CD8-positive, alpha-beta memory T cell (primary cell): Measurements from ENCODE around the gene ASB12. TPM values are rescaled to one million over a fixed set of nuclear protein-coding genes. Genes with fewer than 3 reads are reported as not detected.

Experiments used
- CTCF ChIA-PET: fragments of 350-600 bp; sonication (Branson Sonifier 250); formaldehyde crosslinking; loops from one replicate; lab custom pipeline; 2021; ENCODE audit warnings: antibody characterized with exemption; lab: Charles Lee
- POLR2A ChIA-PET: fragments of 350-600 bp; sonication (Branson Sonifier 250); formaldehyde crosslinking; loops from one replicate; lab custom pipeline; 2021; ENCODE audit warnings: antibody characterized with exemption; lab: Charles Lee
- DNase-seq, 5 donors: peaks; one replicate each; pipeline versions ENCODE4 v3.0.0 to v3.0.0-alpha.2; 2020 to 2022; ENCODE audit warnings: mixed read lengths in 1 of 5
- H3K27ac ChIP-seq: one replicate; pipeline ENCODE4 v1.7.0; 2013; ENCODE audit warnings: low read depth, mild to moderate bottlenecking, low read length, moderate library complexity
- H3K27me3 ChIP-seq: 2 replicates; pipeline ENCODE4 v1.7.0; 2013; ENCODE audit warnings: low read length, mild to moderate bottlenecking; ENCODE audit not compliant: insufficient read depth, poor library complexity, severe bottlenecking
- H3K36me3 ChIP-seq: 2 replicates; pipeline ENCODE4 v1.7.0; 2013; ENCODE audit warnings: mild to moderate bottlenecking, low read length, moderate library complexity; ENCODE audit not compliant: insufficient read depth
- H3K4me1 ChIP-seq: 2 replicates; pipeline ENCODE4 v1.7.0; 2013; ENCODE audit warnings: mild to moderate bottlenecking, low read length, moderate library complexity; ENCODE audit not compliant: insufficient read depth
- H3K4me3 ChIP-seq: 2 replicates; pipeline ENCODE4 v1.7.0; 2013; ENCODE audit warnings: mild to moderate bottlenecking, low read length
- H3K9me3 ChIP-seq: 2 replicates; pipeline ENCODE4 v1.7.0; 2013; ENCODE audit warnings: mild to moderate bottlenecking, low read length
- H3K27ac Mint-ChIP-seq, 8 donors: one replicate each; pipeline ENCODE4 v1.8.0; 2020 to 2021; ENCODE audit warnings: mixed read lengths in 8 of 8, mild to moderate bottlenecking in 6 of 8, inconsistent platforms in 3 of 8, moderate library complexity in 3 of 8
- H3K27me3 Mint-ChIP-seq, 2 donors: one replicate each; pipeline ENCODE4 v1.8.0; 2020 to 2021; ENCODE audit warnings: mixed read lengths in 2 of 2, mild to moderate bottlenecking in 1 of 2, moderate library complexity in 1 of 2
- H3K36me3 Mint-ChIP-seq, 3 donors: one replicate each; pipeline ENCODE4 v1.8.0; 2020 to 2021; ENCODE audit warnings: mixed read lengths in 3 of 3, inconsistent platforms in 1 of 3, mild to moderate bottlenecking in 1 of 3
- H3K4me1 Mint-ChIP-seq, 3 donors: one replicate each; pipeline ENCODE4 v1.8.0; 2020 to 2021; ENCODE audit warnings: mixed read lengths in 3 of 3, inconsistent platforms in 1 of 3, mild to moderate bottlenecking in 1 of 3
- H3K4me3 Mint-ChIP-seq, 7 donors: one replicate each; pipeline ENCODE4 v1.8.0; 2020 to 2021; ENCODE audit warnings: mixed read lengths in 7 of 7, mild to moderate bottlenecking in 6 of 7, moderate library complexity in 4 of 7, inconsistent platforms in 2 of 7
- H3K9me3 Mint-ChIP-seq, 5 donors: one replicate each; pipeline ENCODE4 v1.8.0; 2020 to 2022; ENCODE audit warnings: mixed read lengths in 5 of 5, mild to moderate bottlenecking in 3 of 5, moderate library complexity in 2 of 5, inconsistent platforms in 1 of 5
- polyA plus RNA-seq: library from polyadenylated mRNA; unstranded; fragments of 300-500 nt; fragmentation: Illumina TruSeq; gene quantifications from one replicate; pipeline ENCODE4 v1.2.3, GENCODE V29; 2021
- total RNA-seq, 2 experiments: library from RNA; stranded (reverse); gene quantifications; one replicate each; pipeline ENCODE4 v1.2.3, GENCODE V29; 2021

ASB12 gene
- total and polyA plus RNA-seq, 3 experiments from 2014 or later, result not detected

DNA sequence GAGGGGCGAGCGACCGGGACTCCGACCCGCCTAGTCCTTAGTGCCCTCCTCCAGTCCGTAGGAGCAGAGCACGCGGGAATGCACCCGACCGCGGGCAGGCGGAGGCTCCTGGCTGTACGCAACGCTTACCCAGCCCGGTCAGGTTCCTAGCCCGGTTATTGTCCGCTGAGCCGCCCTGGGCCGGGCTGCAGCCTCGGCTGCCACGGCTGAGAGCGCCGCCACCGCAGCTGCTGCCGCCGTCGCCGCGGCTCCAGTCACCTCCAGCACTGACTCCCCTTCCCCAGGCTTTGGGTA lies 25.0 kb downstream of the ASB12 start, which contains the start of gene AMER1:
AMER1 (minus strand) TSS at position 268 of the 294 bp plus-strand sequence. CDS start 12,422 bp downstream, outside the sequence.
- Histone ChIP-seq H3K4me3 (peak within 1 kb of the TSS; percentile 74), H3K4me1 (peaks cover 7% of the 10 kb centered on the region), H3K27ac (peak within 1 kb of the TSS; percentile 79), H3K27me3 (no peaks in the 10 kb centered on the region), H3K9me3 (no peaks in the 10 kb centered on the region), H3K36me3 (no peaks in the 10 kb centered on the region)
- peaks cover 0 to 4% of the 10 kb centered on the region in 2 donors for H3K27me3 Mint-ChIP-seq
- peaks cover 0 to 3% (median 0%) of the 10 kb centered on the region in 3 donors for H3K36me3 Mint-ChIP-seq
- peak within 1 kb of the TSS; percentile 90 to 98 (median 92) for H3K4me3 Mint-ChIP-seq
- no peak for DNase-seq
- CTCF ChIA-PET, result no interaction called here
- peaks cover 6 to 29% (median 16%) of the 10 kb centered on the region in 3 donors for H3K4me1 Mint-ChIP-seq
- H3K27ac Mint-ChIP-seq, result peak within 1 kb of the TSS; percentile 89 to 98 (median 94)
- POLR2A ChIA-PET, result no interaction called here
- H3K9me3 Mint-ChIP-seq, result no peaks in the 10 kb centered on the region

DNA sequence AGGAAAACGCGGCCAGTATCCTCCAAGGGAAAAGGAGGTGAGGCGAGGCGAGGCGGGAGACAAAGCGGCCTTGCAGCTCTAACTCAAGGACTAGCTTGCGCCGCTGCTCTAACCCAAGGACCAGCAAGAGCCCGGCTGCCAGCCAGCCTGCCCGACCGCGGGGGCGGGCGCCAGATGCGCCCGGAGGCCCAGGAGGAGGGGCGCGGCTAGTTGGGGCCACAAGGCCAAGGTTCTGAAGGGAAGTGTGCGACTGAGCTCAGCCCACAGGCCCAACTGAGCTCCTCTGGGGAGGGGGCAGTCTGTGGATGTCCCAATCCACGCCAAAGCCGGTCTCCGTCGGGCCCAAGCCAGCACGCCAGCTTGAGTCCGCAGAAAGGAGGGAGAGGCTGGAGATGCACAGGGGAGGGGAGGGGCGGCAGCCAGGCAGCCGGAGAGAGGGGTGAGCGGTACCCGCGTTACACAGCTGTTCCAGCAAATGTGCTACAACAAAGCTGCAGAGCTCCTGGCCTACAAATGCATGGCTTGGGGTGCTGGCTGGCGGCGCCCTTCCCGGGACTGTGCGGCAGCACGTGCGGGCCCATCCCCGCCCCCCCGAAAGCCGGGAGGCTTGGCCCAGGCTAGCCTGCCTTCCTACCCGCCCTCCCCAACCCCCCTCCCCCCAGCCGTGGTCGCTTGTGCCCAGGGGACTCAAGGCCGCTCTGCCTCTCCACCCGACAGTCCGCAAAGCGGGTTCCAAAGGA lies 25.5 kb downstream of the ASB12 start:
- no peaks in the 10 kb centered on the region for H3K9me3 Mint-ChIP-seq
- peaks cover 7% of the 10 kb centered on the region for H3K4me1 ChIP-seq
- H3K27me3 Mint-ChIP-seq, result peaks cover 0 to 4% of the 10 kb centered on the region in 2 donors
- peak overlapping the region in 3 of 8 donors; percentile 3 to 78 (median 17) for H3K27ac Mint-ChIP-seq
- CTCF ChIA-PET, result no interaction called here
- H3K9me3 ChIP-seq, result no peaks in the 10 kb centered on the region
- POLR2A ChIA-PET, result no interaction called here
- no peaks in the 10 kb centered on the region for H3K27me3 ChIP-seq
- peak overlapping the region; percentile 74 for H3K4me3 ChIP-seq
- H3K4me3 Mint-ChIP-seq, result peak overlapping the region; percentile 78 to 98 (median 91)
- DNase-seq, result peak in 3 of 5 donors; percentile 2 to 23 (median 10)
- no peak overlapping the region for H3K27ac ChIP-seq
- peaks cover 6 to 29% (median 16%) of the 10 kb centered on the region in 3 donors for H3K4me1 Mint-ChIP-seq
- no peaks in the 10 kb centered on the region for H3K36me3 ChIP-seq
- peaks cover 0 to 3% (median 0%) of the 10 kb centered on the region in 3 donors for H3K36me3 Mint-ChIP-seq

DNA sequence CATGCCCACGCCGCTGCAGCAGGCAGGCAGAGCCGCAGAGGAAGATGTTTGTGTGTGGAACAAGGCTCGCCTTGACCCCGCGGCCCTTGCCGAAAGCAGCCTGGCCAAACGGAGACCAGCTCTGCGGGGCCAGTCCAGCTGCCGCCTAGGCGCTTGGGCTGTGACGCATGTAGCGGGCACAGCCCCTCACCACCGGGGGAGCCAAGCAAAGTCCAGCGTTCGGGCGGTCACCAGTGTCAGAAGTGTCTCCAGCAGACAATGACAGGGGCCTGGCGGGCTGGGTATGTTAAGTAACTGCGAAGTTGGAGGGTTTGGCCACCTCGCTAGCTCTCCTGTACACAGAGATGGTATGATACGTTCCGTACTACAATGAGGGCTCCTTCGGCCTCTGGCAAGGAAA lies 26.2 kb downstream of the ASB12 start:
- CTCF ChIA-PET, result no interaction called here
- Histone ChIP-seq H3K4me3 (peak overlapping the region; percentile 41), H3K9me3 (no peaks in the 10 kb centered on the region), H3K27me3 (no peaks in the 10 kb centered on the region), H3K36me3 (no peaks in the 10 kb centered on the region), H3K4me1 (peaks cover 7% of the 10 kb centered on the region), H3K27ac (no peak overlapping the region)
- H3K36me3 Mint-ChIP-seq, result peaks cover 0 to 3% (median 0%) of the 10 kb centered on the region in 3 donors
- DNase-seq, result no peak
- POLR2A ChIA-PET, result no interaction called here
- peaks cover 6 to 34% (median 16%) of the 10 kb centered on the region in 3 donors for H3K4me1 Mint-ChIP-seq
- H3K9me3 Mint-ChIP-seq, result no peaks in the 10 kb centered on the region
- peak overlapping the region; percentile 67 to 84 (median 78) for H3K4me3 Mint-ChIP-seq
- H3K27ac Mint-ChIP-seq, result peak overlapping the region in 3 of 8 donors; percentile 3 to 78 (median 17)
- peaks cover 0 to 4% of the 10 kb centered on the region in 2 donors for H3K27me3 Mint-ChIP-seq

DNA sequence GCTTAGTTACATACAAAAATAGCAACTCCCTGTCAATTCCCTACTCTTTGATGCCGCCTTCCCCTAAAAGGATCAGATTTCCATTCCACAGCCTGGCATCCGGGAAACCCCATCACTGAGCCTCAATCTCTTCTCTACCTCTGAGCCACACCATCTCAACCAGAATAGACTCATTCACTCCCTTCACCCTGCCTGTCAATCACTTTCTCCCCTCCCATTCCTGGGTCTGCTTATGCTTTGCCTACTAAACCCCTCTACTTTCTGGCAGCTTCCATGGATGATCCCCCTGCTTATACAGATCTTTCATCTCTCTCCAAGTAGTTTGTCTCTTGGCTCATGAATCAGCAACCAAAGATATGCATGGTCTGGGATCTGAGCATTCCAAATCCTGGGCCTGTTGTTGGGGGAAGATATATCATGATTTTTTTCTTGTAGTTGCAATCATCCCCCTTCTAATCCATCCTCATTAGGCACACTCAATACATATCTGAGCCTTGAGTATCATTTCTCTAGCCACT lies 27.5 kb downstream of the ASB12 start:
- Histone ChIP-seq H3K27ac (no peak overlapping the region), H3K9me3 (no peaks in the 10 kb centered on the region), H3K4me1 (peaks cover 7% of the 10 kb centered on the region), H3K36me3 (no peaks in the 10 kb centered on the region), H3K27me3 (no peaks in the 10 kb centered on the region), H3K4me3 (no peak overlapping the region)
- ChIA-PET POLR2A (no interaction called here), CTCF (no interaction called here)
- H3K9me3 Mint-ChIP-seq, result no peaks in the 10 kb centered on the region
- H3K36me3 Mint-ChIP-seq, result peaks cover 0 to 3% (median 0%) of the 10 kb centered on the region in 3 donors
- no peak for DNase-seq
- H3K27me3 Mint-ChIP-seq, result peaks cover 0 to 4% of the 10 kb centered on the region in 2 donors
- peak overlapping the region in 2 of 8 donors; percentile 24 to 36 for H3K27ac Mint-ChIP-seq
- peaks cover 6 to 41% (median 16%) of the 10 kb centered on the region in 3 donors for H3K4me1 Mint-ChIP-seq
- peak overlapping the region in 3 of 7 donors; percentile 6 to 84 (median 51) for H3K4me3 Mint-ChIP-seq

DNA sequence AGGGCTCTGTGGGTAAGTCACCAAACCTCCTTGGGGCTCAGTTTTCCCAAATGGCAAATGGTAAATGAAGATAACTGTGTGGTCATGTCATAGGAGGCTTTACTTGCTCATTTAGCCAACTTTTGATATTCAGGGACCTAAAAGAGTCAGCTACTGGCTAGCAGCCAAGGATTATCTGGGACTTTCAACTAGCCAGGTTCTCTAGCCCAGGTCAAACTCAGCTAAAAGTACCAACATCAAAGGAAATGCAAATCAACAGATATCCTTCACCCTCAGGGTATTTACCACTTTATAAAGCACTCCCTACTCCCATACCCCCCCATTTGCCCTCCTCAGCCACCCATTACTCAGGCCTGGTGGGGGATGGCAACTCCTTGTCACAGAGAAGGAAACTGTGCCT lies 32.4 kb downstream of the ASB12 start:
- POLR2A ChIA-PET, result no interaction called here
- no peak for DNase-seq

DNA sequence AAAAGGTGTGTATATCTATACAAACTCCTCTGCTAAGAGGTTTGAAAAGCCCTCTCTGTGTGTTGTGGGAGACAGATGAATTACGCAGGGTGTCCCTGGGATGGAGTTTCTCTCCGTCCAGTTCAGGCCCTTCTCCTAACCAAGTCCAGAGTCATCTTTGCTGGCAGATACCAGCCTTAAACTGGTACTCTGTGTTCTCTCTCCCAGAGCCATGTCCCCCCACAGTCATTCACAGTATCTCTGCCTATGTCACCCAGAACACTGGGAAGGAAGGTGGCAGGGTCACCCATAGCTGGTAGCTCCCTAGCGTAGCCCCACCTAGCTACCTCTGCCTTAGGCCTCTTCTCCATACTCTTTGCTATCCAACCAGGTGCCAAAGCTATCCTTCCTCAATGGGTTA lies 33.8 kb downstream of the ASB12 start:
- no peak overlapping the region for H3K27ac Mint-ChIP-seq
- no peaks in the 10 kb centered on the region for H3K4me1 ChIP-seq
- no peaks in the 10 kb centered on the region for H3K9me3 Mint-ChIP-seq
- H3K27me3 ChIP-seq, result no peaks in the 10 kb centered on the region
- H3K4me1 Mint-ChIP-seq, result peaks cover 4 to 12% (median 5%) of the 10 kb centered on the region in 3 donors
- H3K4me3 Mint-ChIP-seq, result no peak overlapping the region
- no peaks in the 10 kb centered on the region for H3K9me3 ChIP-seq
- H3K4me3 ChIP-seq, result no peak overlapping the region
- H3K27me3 Mint-ChIP-seq, result no peaks in the 10 kb centered on the region
- H3K27ac ChIP-seq, result no peak overlapping the region
- ChIA-PET CTCF (no interaction called here), POLR2A (no interaction called here)
- H3K36me3 Mint-ChIP-seq, result peaks cover 2 to 14% (median 6%) of the 10 kb centered on the region in 3 donors
- no peaks in the 10 kb centered on the region for H3K36me3 ChIP-seq
- DNase-seq, result no peak

More for the DNA sequence above, 32.4 kb downstream of the ASB12 start:
- H3K36me3 Mint-ChIP-seq, result peaks cover 0 to 4% (median 0%) of the 10 kb centered on the region in 3 donors
- no peaks in the 10 kb centered on the region for H3K9me3 Mint-ChIP-seq
- CTCF ChIA-PET, result no interaction called here
- H3K36me3 ChIP-seq, result no peaks in the 10 kb centered on the region
- peaks cover 0 to 4% of the 10 kb centered on the region in 2 donors for H3K27me3 Mint-ChIP-seq
- no peaks in the 10 kb centered on the region for H3K27me3 ChIP-seq
- H3K4me3 Mint-ChIP-seq, result no peak overlapping the region
- peak overlapping the region in 1 of 8 donors; percentile 2 for H3K27ac Mint-ChIP-seq
- H3K9me3 ChIP-seq, result no peaks in the 10 kb centered on the region
- H3K4me1 Mint-ChIP-seq, result peaks cover 6 to 18% (median 8%) of the 10 kb centered on the region in 3 donors
- H3K4me1 ChIP-seq, result no peaks in the 10 kb centered on the region
- H3K4me3 ChIP-seq, result no peak overlapping the region
- H3K27ac ChIP-seq, result no peak overlapping the region

DNA sequence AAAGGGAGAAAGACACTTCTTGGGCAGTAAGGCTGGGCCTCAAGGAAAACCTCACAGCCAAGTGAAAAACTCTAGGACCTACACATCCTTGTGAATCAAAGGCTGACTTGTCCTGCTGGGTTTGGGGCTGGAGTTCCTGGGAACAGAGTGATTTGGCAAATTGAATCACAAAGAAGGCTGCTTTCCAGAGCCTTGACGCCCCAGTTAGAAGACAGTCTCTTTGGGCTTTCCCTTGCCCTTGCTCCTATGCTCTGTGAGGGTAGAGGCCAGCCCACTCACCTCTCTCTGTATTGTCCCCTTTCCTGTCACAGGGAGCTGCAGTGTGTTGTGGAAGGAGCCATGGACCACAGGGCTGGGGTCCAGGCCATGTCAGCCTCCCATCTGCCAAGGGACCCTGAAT lies 34.5 kb downstream of the ASB12 start:
- no peaks in the 10 kb centered on the region for H3K9me3 Mint-ChIP-seq
- H3K4me3 Mint-ChIP-seq, result no peak overlapping the region
- POLR2A ChIA-PET, result no interaction called here
- Histone ChIP-seq H3K4me3 (no peak overlapping the region), H3K36me3 (no peaks in the 10 kb centered on the region), H3K27me3 (no peaks in the 10 kb centered on the region), H3K9me3 (no peaks in the 10 kb centered on the region), H3K4me1 (no peaks in the 10 kb centered on the region), H3K27ac (no peak overlapping the region)
- H3K27ac Mint-ChIP-seq, result no peak overlapping the region
- peaks cover 0 to 2% of the 10 kb centered on the region in 2 donors for H3K27me3 Mint-ChIP-seq
- CTCF ChIA-PET, result no interaction called here
- DNase-seq, result no peak
- H3K36me3 Mint-ChIP-seq, result peaks cover 4 to 19% (median 8%) of the 10 kb centered on the region in 3 donors
- peaks cover under 1 to 12% (median 4%) of the 10 kb centered on the region in 3 donors for H3K4me1 Mint-ChIP-seq

DNA sequence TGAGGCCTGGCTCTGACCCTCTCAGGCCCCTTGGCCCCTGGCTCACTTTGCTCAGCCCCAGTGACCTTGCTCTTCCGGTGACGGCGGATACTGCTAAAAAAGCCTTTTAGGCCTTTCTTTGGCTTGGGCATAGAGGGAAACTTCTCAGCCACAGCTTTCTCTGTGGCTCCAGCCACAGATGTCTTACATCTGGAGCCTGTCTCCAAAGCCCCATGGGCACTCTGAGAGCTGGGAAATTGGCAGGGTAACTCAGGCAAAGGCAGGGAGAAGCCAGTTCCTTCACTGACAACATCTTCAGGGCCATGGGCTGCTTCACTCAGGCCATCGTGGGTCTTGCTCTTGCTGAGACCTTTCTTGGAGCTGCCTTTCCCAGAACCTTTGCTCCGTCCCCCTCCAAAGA lies 37.7 kb downstream of the ASB12 start:
- no peaks in the 10 kb centered on the region for H3K27me3 ChIP-seq
- ChIA-PET CTCF (no interaction called here), POLR2A (no interaction called here)
- DNase-seq, result no peak
- H3K27ac ChIP-seq, result no peak overlapping the region
- H3K27me3 Mint-ChIP-seq, result peaks cover 0 to 3% of the 10 kb centered on the region in 2 donors
- H3K9me3 ChIP-seq, result no peaks in the 10 kb centered on the region
- no peaks in the 10 kb centered on the region for H3K9me3 Mint-ChIP-seq
- H3K4me1 ChIP-seq, result no peaks in the 10 kb centered on the region
- peaks cover 4 to 29% (median 8%) of the 10 kb centered on the region in 3 donors for H3K36me3 Mint-ChIP-seq
- H3K36me3 ChIP-seq, result no peaks in the 10 kb centered on the region
- H3K4me3 ChIP-seq, result no peak overlapping the region
- no peak overlapping the region for H3K27ac Mint-ChIP-seq
- H3K4me1 Mint-ChIP-seq, result peaks cover 0 to 4% (median 0%) of the 10 kb centered on the region in 3 donors
- H3K4me3 Mint-ChIP-seq, result no peak overlapping the region
